ENCODE data around the gene RASSF1. TPM values are rescaled to one million over a fixed set of nuclear protein-coding genes. Genes with fewer than 3 reads are reported as not detected.

The RASSF1 gene
- total RNA-seq, 1 experiment from 2014 or later, result 17.4 TPM

GRCh38 chr3:50320853-50321335, 19.7 kb downstream of the RASSF1 start:
- peaks cover 23% of the 10 kb centered on the region for H3K4me1 ChIP-seq (ENCODE audit: control insufficient read depth, insufficient read depth, low read length)
- ATAC-seq, result peak; percentile 66
- H3K27ac ChIP-seq (ENCODE audit: low read length), result peak overlapping the region; percentile 92
- in situ Hi-C loops (cut with HindIII; ENCODE audit: low pct_unique_long_range_greater_than_20kb, low sequenced_read_pairs), result no loop called here
- ChIA-PET POLR2A (no interaction called here), CTCF (interaction anchor here (0.6 kb wide), 4 partner anchors 27 to 1617 kb away, joined by 3 to 9 read pairs (median 3); no protein-coding TSS in a partner anchor)
- H3K27me3 ChIP-seq (ENCODE audit: control insufficient read depth, insufficient read depth, low read length), result no peaks in the 10 kb centered on the region
- DNase-seq (ENCODE audit: low read depth, low spot score), result no peak
- no TSS peak for BruUV-seq (replicated peaks)
- H3K4me3 ChIP-seq (ENCODE audit: low read depth in 2 of 2, low read length in 2 of 2), result peak overlapping the region; percentile 82 to 93
- H3K9me3 ChIP-seq (ENCODE audit: control insufficient read depth, insufficient read depth, low read depth, low read length), result no peaks in the 10 kb centered on the region
- TF ChIP-seq SIN3A (IDR thresholded peaks at IDR 0.05; ENCODE audit: borderline replicate concordance, insufficient read depth, low read depth, low read length) (no peak), POLR2AphosphoS5 (IDR thresholded peaks at IDR 0.05; ENCODE audit: low read depth, low read length) (no peak), CTCF (IDR thresholded peaks at IDR 0.05) (no peak), TCF7L2 (IDR thresholded peaks at IDR 0.05; ENCODE audit: low read depth, low read length) (no peak)
- TF ChIP-seq, protein P1, sequence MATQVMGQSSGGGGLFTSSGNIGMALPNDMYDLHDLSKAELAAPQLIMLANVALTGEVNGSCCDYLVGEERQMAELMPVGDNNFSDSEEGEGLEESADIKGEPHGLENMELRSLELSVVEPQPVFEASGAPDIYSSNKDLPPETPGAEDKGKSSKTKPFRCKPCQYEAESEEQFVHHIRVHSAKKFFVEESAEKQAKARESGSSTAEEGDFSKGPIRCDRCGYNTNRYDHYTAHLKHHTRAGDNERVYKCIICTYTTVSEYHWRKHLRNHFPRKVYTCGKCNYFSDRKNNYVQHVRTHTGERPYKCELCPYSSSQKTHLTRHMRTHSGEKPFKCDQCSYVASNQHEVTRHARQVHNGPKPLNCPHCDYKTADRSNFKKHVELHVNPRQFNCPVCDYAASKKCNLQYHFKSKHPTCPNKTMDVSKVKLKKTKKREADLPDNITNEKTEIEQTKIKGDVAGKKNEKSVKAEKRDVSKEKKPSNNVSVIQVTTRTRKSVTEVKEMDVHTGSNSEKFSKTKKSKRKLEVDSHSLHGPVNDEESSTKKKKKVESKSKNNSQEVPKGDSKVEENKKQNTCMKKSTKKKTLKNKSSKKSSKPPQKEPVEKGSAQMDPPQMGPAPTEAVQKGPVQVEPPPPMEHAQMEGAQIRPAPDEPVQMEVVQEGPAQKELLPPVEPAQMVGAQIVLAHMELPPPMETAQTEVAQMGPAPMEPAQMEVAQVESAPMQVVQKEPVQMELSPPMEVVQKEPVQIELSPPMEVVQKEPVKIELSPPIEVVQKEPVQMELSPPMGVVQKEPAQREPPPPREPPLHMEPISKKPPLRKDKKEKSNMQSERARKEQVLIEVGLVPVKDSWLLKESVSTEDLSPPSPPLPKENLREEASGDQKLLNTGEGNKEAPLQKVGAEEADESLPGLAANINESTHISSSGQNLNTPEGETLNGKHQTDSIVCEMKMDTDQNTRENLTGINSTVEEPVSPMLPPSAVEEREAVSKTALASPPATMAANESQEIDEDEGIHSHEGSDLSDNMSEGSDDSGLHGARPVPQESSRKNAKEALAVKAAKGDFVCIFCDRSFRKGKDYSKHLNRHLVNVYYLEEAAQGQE (IDR thresholded peaks at IDR 0.05; ENCODE audit: insufficient read depth in 1 of 2, low read depth in 2 of 2, low read length in 1 of 2), result no peak
- intact Hi-C loops (cut with micrococcal nuclease; ENCODE audit: unreplicated experiment), result no loop called here
- no peaks in the 10 kb centered on the region; the same call in 1 of the 2 replicates for H3K36me3 ChIP-seq (ENCODE audit: control insufficient read depth, insufficient read depth, low read length)

- in situ Hi-C loops (cut with HindIII; ENCODE audit: low pct_unique_long_range_greater_than_20kb, low sequenced_read_pairs) (no loop called here), intact Hi-C loops (cut with micrococcal nuclease; ENCODE audit: unreplicated experiment) (no loop called here)
- H3K27ac ChIP-seq (ENCODE audit: low read length), result peak overlapping the region; percentile 92
- no peaks in the 10 kb centered on the region; the same call in 1 of the 2 replicates for H3K36me3 ChIP-seq (ENCODE audit: control insufficient read depth, insufficient read depth, low read length)
- H3K9me3 ChIP-seq (ENCODE audit: control insufficient read depth, insufficient read depth, low read depth, low read length), result no peaks in the 10 kb centered on the region
- peak overlapping the region; percentile 82 to 93 for H3K4me3 ChIP-seq (ENCODE audit: low read depth in 2 of 2, low read length in 2 of 2)
- no peaks in the 10 kb centered on the region for H3K27me3 ChIP-seq (ENCODE audit: control insufficient read depth, insufficient read depth, low read length)
- ATAC-seq (no peak), DNase-seq (ENCODE audit: low read depth, low spot score) (no peak)
- BruUV-seq (replicated peaks), result no TSS peak
- CTCF ChIA-PET, result no interaction called here
- TF ChIP-seq SIN3A (IDR thresholded peaks at IDR 0.05; ENCODE audit: borderline replicate concordance, insufficient read depth, low read depth, low read length) (no peak), CTCF (IDR thresholded peaks at IDR 0.05) (peak; percentile 20; the same call in 1 of the 2 replicates)
- H3K4me1 ChIP-seq (ENCODE audit: control insufficient read depth, insufficient read depth, low read length), result peaks cover 23% of the 10 kb centered on the region
- POLR2A ChIA-PET, result interaction anchor here (0.6 kb wide), 1 partner anchor 218 kb away, joined by 3 read pairs; no protein-coding TSS in a partner anchor
Observed at GRCh38 chr3:50319894-50320625, 20.6 kb downstream of the RASSF1 start.

Data from Panc1 (cell line).